DMS114 treated with DMSO at 0.1 percent for 48 hours (cell line): ENCODE results near the gene SMCHD1.
"Not testable (repeated sequence)": the region's sequence is repeated elsewhere in the genome, so short reads cannot be mapped to it uniquely, and the experiment has no call there.

Source experiments
- DNase-seq: peaks from one replicate; lab custom pipeline; 2025; ENCODE audit not compliant: unreplicated experiment; lab: John Stamatoyannopoulos, UW

Gene SMCHD1

GRCh38 chr18:2848247-2849246 is 193.0 kb downstream of the SMCHD1 start:
- DNase-seq: no peak

- DNase-seq: no peak
Observed at GRCh38 chr18:2850816-2851215, 195.3 kb downstream of the SMCHD1 start.

GRCh38 chr18:2851771-2852170 is 196.2 kb downstream of the SMCHD1 start:
- DNase-seq: no peak

GRCh38 chr18:2852460-2852859 is 196.9 kb downstream of the SMCHD1 start:
- not testable (repeated sequence) for DNase-seq

GRCh38 chr18:2853173-2853925 is 197.8 kb downstream of the SMCHD1 start:
- DNase-seq: no peak

- DNase-seq: no peak
Observed at GRCh38 chr18:2853926-2854664, 198.6 kb downstream of the SMCHD1 start.
